HL-60 (cell line): ENCODE data around the gene ZDHHC12.

ENCODE experiments used
- DNase-seq, 2 experiments: peaks; one replicate each; pipeline ENCODE4 v3.0.0-alpha.2; 2010 to 2020; ENCODE audit warnings: low read depth in 1 of 2, low spot score in 1 of 2
- H3K27ac ChIP-seq: fragments of 250-450 bp; sonication (Bioruptor Pico); replicated peaks from 2 replicates; pipeline ENCODE4 v1.5.1; 2020; ENCODE audit warnings: mild to moderate bottlenecking, moderate library complexity
- H3K27me3 ChIP-seq: fragments of 250-450 bp; sonication (Bioruptor Pico); 2 replicates; pipeline ENCODE4 v1.5.1; 2021; ENCODE audit warnings: mild to moderate bottlenecking, moderate library complexity; ENCODE audit not compliant: insufficient read depth, poor library complexity, severe bottlenecking
- H3K4me3 ChIP-seq: replicated peaks from 2 replicates; pipeline ENCODE4 v1.5.1; 2011; ENCODE audit warnings: mild to moderate bottlenecking, control low read depth, low read length; ENCODE audit not compliant: insufficient read depth
- CTCF ChIP-seq: IDR thresholded peaks from one replicate; pipeline ENCODE4 v1.5.1; 2011; ENCODE audit warnings: low read length, control low read depth, inconsistent platforms; ENCODE audit not compliant: insufficient read depth
- GABPA ChIP-seq: IDR thresholded peaks from 2 replicates; pipeline ENCODE4 v1.6.1; 2012; ENCODE audit warnings: low read depth
- POLR2AphosphoS5 ChIP-seq: IDR thresholded peaks from 2 replicates; pipeline ENCODE4 v1.6.1; 2012; ENCODE audit warnings: low read depth
- REST ChIP-seq: IDR thresholded peaks from 2 replicates; pipeline ENCODE4 v1.6.1; 2012; ENCODE audit warnings: low read depth; ENCODE audit not compliant: insufficient replicate concordance
- SPI1 ChIP-seq: IDR thresholded peaks from 2 replicates; pipeline ENCODE4 v1.6.1; 2012; ENCODE audit warnings: low read depth, mild to moderate bottlenecking, borderline replicate concordance

Gene ZDHHC12

GRCh38 chr9:128771094-128771721, 47.3 kb upstream of the ZDHHC12 start:
- Histone ChIP-seq H3K27ac (peak overlapping the region; percentile 90), H3K27me3 (no peaks in the 10 kb centered on the region), H3K4me3 (peak overlapping the region; percentile 99)
- peak in 1 of 2 experiments; percentile 18 for DNase-seq
- TF ChIP-seq POLR2AphosphoS5 (no peak), CTCF (no peak), REST (no peak), SPI1 (no peak), GABPA (no peak)

GRCh38 chr9:128770286-128771030, 46.5 kb upstream of the ZDHHC12 start:
- no peak for DNase-seq
- peak overlapping the region; percentile 90; the same call in 1 of the 2 replicates for H3K27ac ChIP-seq
- no peaks in the 10 kb centered on the region for H3K27me3 ChIP-seq
- TF ChIP-seq CTCF (no peak), GABPA (no peak), POLR2AphosphoS5 (no peak)
- peak overlapping the region; percentile 99 for H3K4me3 ChIP-seq

- no peak overlapping the region for H3K4me3 ChIP-seq
- no peaks in the 10 kb centered on the region for H3K27me3 ChIP-seq
- no peak overlapping the region for H3K27ac ChIP-seq
- no peak for TF ChIP-seq SPI1
- TF ChIP-seq GABPA: no peak
- no peak for TF ChIP-seq CTCF
- no peak for TF ChIP-seq REST
- no peak for TF ChIP-seq POLR2AphosphoS5
- DNase-seq: no peak
Observed at GRCh38 chr9:128768606-128769005, 44.7 kb upstream of the ZDHHC12 start.
